OCI-M2 (cell line): ENCODE results near the gene MAML2.
"Not testable (repeated sequence)": the region's sequence is repeated elsewhere in the genome, so short reads cannot be mapped to it uniquely, and the experiment has no call there.

ENCODE experiments used
- DNase-seq: peaks from one replicate; lab custom pipeline; 2025; ENCODE audit not compliant: unreplicated experiment; lab: John Stamatoyannopoulos, UW

MAML2 gene

DNA sequence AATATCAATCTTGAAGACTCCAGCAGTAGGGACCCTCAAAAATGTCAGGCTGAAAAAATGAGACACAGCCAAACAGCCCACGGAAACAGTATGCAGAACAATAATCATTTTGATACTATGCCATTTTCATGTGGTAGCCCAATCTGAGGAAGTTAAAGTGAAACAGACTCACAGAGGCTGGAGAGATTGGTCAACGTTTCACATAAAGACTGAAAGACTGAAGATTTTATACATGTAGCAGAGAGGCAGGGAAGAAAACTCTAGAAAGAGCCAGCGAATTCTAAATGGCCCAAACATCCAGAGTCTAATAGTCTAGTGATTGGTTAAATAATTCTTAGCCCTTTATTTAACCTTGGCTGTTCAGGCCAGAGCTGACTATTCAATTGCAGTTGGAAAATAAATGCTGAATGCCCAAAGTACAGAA lies 49.4 kb downstream of the MAML2 start:
- DNase-seq = no peak

GRCh38 chr11:96293109-96293508 lies 49.9 kb downstream of the MAML2 start:
- DNase-seq = no peak

- DNase-seq = no peak
These were observed 50.5 kb downstream of the MAML2 start for GRCh38 chr11:96292291-96293010.

DNA sequence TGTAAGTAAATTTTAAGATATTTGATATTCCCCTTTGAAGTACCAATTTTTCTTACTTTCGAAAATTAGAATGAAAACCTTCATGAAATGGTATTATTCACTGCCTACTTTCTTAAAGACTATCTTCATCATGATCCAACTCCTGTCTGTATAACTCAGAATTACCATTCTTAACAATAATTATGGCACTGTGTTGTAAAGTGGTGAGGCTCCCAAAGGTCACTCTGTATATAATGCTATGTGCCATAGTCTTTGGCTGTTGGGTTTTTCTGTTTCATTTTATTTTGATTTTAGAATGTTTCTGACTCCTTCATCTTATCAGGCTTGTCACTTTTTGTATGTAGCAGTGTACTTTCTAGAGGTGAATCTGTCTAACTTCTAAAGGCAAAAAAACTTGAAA lies 52.4 kb downstream of the MAML2 start:
- no peak for DNase-seq

DNA sequence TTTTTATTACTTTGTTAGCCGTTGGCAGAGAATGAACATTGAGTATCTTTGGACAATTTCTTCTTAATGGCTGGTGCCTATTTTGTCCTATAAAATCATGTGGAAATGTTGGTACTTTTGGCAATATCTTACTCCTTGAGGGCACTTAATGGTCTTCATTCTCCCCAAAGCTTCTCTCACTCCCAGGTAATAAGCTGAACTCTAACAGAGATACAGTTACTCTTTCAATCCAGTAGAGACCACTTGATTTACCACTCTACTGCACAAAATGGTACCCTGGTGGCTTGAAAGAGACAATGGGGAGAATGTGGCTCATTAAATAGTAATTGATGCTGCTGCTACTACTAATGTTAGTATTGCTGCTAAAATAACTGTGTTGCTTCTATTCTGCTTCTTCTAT lies 53.0 kb downstream of the MAML2 start:
- no peak for DNase-seq

DNA sequence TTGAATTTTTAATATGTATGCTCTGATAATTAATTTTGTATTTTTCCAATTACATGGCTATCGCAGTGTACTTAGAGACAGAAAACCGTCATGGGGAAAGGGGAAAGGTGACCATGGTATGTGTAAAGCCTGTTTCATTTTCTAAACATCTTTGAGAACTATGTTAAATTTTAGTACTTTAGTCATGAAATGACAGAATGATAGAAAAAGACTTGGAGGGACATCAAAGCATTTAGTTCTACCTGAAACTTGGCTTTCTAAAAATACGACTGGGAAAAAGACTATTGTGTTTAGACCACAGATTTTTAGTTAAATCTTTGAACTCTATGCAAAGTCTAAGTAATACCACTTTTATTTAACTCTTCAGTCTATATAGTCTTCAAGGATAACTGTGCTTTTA lies 54.1 kb downstream of the MAML2 start:
- DNase-seq = no peak

DNA sequence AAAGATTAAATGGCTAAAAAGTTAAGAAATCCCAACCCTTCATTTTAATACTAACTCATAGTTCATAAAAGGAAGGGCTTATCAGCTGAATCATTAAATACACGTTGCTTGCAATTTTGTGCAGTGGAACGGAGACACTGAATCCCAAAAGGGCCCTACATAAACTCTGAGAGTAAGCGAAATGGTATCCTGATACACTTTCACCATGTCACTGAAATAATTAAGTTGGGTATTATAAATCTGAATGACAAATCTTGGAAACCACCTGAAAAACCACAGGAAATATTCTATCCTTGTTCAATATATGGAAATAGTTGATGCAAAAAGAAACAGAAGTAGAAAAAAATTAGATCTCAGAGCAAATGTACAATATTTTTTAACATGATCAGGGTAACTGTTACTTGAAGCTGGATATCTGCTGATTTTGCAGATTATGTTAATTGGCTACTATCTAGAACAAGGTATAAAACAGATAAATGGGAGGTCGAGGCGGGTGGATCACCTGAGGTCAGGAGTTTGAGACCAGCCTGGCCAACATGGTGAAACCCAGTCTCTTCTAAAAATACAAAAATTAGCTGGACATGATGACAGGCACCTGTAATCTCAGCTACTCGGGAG lies 55.1 kb downstream of the MAML2 start:
- no peak for DNase-seq

GRCh38 chr11:96285985-96286384 lies 57.0 kb downstream of the MAML2 start:
- DNase-seq = not testable (repeated sequence)

DNA sequence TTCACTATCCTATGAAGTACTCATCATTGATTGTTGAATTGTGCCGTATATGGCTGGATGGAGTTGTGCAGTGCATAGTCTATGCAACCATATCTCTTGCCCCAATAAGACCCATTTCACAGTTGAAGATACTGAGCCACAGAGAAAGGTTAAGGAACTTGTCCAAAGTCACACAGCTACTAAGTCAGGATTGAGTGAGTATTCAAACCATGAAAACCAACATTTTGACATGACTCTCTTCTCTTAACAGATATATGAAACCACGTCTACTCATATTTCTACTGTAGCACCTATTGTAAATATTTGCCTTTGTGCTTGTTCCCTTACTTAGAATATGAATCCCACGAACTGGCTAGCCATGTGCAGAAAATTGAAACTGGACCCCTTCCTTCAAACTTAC lies 58.1 kb downstream of the MAML2 start:
- no peak for DNase-seq

DNA sequence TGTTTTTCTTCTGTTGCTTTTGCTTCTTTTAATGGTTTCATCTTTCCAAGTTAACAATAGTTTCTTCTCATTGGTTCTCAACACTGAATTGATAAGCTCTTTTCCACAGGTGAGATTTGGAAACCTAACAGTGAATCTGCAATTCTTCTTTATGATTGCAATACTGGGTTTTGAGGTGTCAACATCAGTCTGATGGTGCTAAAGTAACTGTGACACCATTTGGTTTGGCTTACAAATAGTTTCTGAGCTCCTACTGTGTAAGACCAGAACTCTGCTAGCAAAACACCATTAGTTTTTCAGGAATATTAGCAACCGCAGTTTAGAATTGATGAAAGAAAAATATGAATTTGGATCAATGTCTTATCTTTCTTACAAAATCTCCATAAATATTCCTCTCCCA lies 58.6 kb downstream of the MAML2 start:
- DNase-seq = no peak

DNA sequence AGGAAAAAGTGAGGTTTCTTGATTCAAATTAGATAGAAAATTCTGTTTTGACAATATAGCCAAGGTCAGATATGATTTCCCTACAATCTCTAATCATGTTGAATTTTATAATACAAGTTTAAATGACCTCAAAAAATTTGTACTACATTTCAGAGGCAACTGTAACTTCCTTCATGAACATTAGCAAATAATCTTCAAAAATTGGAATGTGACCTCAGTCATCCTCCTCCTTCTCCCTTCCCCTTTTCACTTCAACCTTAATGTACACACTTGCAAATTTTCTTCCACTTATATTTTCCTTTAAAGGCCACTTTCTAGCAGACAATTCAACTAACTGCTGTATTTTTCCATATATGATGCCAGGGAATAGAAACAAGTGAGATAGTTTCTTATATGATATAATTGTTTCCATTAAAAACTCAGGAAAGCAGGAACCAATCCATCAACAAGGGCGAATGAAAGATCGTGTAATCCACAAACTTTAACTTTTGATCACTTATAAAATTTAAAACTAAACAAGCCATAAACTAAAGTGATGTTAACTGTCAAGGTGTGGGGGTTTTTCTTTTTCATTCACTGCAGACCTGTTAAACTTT lies 60.3 kb downstream of the MAML2 start:
- DNase-seq = no peak

GRCh38 chr11:96280444-96280843 lies 62.6 kb downstream of the MAML2 start:
- DNase-seq = no peak

DNA sequence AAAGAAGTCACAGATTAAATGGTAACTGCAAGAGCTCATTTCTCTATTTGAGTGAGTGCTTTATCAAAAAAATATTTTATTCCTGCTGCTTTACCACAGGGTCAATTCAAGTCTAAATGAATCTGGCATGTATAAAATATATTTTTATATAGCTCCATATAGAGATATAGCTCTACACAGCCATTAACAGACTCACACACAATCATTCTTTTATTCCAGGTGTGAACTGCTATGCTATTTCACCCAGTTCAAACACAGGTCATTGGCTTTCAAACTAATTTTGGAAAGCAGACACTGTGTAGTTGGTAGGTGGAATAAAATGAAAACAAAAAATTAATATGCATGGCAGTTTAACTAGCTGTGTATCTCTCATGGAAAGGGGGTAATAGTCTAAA lies 63.1 kb downstream of the MAML2 start:
- DNase-seq = no peak

DNA sequence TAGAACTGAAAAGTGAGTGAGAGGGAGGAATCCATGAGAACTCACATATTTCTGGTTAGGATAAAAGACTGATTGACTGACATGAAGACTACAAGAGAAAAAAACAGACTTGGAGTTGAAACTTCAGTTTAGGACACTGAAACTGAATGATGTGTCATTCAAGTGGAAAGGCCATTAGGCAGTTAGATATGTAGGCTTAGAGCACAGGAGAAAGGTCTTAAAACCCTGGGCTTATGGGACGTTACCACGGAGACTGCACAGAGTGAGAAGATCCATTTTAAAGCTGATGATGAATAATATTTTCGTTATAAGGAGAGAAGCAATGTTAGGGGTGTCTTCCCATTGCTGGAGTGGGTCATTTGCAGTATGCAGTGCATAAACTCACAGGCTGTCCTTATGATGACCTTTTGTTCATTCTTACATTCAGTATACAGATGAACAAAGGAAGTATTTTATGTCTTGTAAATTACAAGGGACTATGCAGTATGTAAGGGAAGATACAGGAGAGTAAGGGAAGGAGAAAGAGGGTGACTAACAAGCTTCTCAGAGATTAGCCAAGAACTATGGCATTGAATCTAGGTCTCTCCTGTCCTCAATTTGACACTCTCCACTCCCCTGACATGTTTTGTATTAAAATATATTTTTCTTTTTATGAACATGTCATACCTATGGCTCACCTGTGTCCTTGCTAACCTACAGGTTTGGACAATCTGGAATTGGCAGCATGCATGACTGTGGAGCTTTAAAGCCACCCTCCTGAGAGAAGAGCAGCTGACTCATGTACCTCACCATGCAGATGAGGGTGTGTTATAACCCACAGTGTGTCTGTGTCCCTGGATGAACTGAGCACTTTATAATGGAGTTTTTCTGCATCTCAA lies 63.7 kb downstream of the MAML2 start:
- DNase-seq = no peak

DNA sequence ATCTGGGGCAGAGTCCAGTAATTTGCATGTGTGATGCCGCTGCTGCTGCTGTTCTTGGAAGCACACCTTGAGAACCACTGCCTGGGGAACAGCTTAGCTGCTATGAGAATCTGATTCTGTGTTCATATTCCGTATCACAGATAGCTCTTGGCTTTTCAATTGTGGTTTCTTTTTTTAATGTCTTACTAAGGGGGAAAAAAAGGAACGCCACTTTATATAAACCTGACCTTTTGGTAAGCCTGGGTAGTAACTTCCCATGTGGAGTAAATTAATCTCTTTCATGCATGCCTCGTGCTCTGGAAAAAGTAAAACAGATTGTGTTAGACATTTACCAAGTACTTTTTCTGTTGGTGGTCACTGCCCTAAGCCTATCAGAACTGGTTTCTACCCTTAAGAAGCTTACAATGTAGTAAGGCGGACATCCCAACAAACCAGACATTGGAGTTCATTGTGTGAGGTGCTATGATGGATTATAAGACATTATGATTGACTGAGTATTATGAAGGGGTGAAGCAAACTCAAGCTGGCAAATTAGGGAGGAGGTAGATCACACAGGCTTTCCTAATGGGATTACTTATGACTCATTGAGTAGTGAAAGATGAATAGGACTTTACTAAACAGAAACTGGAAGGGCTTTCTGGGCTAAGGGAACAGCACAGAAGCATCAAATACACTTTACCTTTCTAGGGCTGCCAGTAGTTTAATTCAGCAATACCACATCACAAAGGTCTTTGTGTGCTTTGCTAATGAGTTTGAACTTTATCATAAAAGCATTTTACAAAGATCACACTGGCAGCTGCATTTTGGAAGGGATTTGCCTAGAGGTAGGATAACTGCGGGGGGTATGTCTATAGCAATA lies 64.7 kb downstream of the MAML2 start:
- no peak for DNase-seq

DNA sequence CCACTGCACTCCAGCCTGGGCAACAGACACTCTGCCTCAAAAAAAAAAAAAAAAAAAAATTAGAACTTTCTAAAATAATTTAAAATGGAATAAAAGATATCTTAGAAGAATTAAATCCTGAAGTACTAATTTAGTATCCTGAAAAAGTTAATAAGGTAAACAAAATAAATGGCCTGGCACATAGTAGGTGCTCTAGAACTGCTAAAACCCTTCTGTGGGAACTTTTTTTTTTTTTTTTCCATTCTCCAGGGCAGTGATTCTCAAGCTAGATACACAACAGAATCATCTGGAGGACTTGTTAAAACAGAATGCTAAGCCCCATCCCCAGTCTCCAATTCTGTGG lies 65.3 kb downstream of the MAML2 start:
- DNase-seq = no peak

DNA sequence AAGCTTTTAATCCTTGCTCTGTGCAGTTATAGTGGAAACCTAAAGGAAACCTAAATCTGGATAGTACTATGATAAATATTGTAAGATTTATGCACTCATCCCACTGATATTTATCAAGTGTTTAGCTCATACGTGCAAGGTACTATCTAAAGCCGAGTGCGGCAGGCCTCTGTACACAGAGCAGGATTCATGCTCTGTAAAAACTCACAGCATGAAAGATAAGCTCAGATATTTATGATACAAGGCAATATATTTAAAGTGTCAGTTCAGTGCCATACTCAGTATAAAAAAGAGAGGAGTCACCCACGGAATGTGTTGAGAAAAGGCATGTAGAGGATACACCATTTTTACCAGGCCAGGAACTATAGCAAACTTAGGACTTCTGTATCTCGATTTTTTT lies 66.2 kb downstream of the MAML2 start:
- DNase-seq = no peak

- no peak for DNase-seq
These were observed 67.0 kb downstream of the MAML2 start for GRCh38 chr11:96275801-96276594.

DNA sequence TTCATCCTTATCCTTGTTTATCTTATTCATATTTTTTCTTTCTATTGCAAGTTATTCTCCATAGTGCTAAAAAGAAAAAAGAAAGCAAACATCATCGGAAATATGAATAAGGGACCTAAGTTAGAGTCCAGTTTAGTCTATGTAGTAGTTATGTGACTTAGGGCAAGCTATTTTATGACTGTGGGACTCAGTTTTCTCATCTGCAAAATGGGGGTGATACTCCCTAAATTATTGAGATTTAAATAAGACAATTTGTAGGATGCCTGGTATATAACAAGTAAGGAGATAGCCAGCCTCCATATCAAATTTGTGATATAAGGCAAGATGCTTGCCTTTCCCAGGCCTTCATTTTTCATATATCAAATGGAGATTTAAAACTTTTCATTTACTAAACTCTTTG lies 69.5 kb downstream of the MAML2 start:
- no peak for DNase-seq
